T-helper 1 cell treated with Interleukin-12 subunit alpha and Interleukin-12 subunit beta and Interleukin-4 antibody, amounts not matched to agents 30 ng/mL and 1 ng/mL, for 36 hours (primary cell): Measurements from ENCODE around the gene ELOA. TPM values are rescaled to one million over a fixed set of nuclear protein-coding genes. Genes with fewer than 3 reads are reported as not detected.
"Not testable (repeated sequence)": the region's sequence is repeated elsewhere in the genome, so short reads cannot be mapped to it uniquely, and the experiment has no call there.

Experiments used
- intact Hi-C: fragments of 100-400 bp; cut with micrococcal nuclease; formaldehyde crosslinking; loops from one replicate; pipeline ENCODE4 v1.15.1; 2024
- total RNA-seq: library from RNA; stranded (reverse); gene quantifications from 2 replicates; pipeline ENCODE4 v1.2.3, GENCODE V29; 2022

ELOA gene
- total RNA-seq, 1 donor from 2014 or later, result 43.0 TPM

GRCh38 chr1:23779826-23780371 lies 36.6 kb downstream of the ELOA start:
- intact Hi-C loops, result loop anchor here (2.0 kb wide), 1 partner anchor 37 kb away; the partner anchor contains the start of gene ELOA

- intact Hi-C loops, result not testable (repeated sequence)
These were observed 39.9 kb downstream of the ELOA start for GRCh38 chr1:23783141-23783540.

GRCh38 chr1:23784846-23785245 lies 41.6 kb downstream of the ELOA start:
- intact Hi-C loops, result no loop called here

- intact Hi-C loops, result no loop called here
These were observed 44.4 kb downstream of the ELOA start for GRCh38 chr1:23787701-23788100.

- intact Hi-C loops, result no loop called here
These were observed 45.4 kb downstream of the ELOA start for GRCh38 chr1:23788695-23789094.

GRCh38 chr1:23790696-23791515 lies 47.6 kb downstream of the ELOA start, which contains the start of gene LYPLA2:
Gene LYPLA2, plus strand, starts transcription at chr1:23791145. Its CDS starts 1,538 bp downstream, at chr1:23792683.
- intact Hi-C loops, result loop anchor here (1.0 to 2.0 kb wide), 4 partner anchors 9 to 189 kb away; partner anchors contain the start of genes GALE, PITHD1 and SRSF10

GRCh38 chr1:23791516-23792047 lies 48.3 kb downstream of the ELOA start:
- intact Hi-C loops, result loop anchor here (1.0 to 2.0 kb wide), 4 partner anchors 9 to 189 kb away; partner anchors contain the start of genes GALE, PITHD1 and SRSF10

- intact Hi-C loops, result no loop called here
These were observed 49.1 kb downstream of the ELOA start for GRCh38 chr1:23792151-23792945.

GRCh38 chr1:23793018-23793781 lies 49.9 kb downstream of the ELOA start:
- intact Hi-C loops, result no loop called here

- intact Hi-C loops, result no loop called here
These were observed 50.8 kb downstream of the ELOA start for GRCh38 chr1:23793861-23794731.

- intact Hi-C loops, result not testable (repeated sequence)
These were observed 51.5 kb downstream of the ELOA start for GRCh38 chr1:23794732-23795182.

GRCh38 chr1:23795676-23796465 lies 52.6 kb downstream of the ELOA start:
- intact Hi-C loops, result no loop called here

GRCh38 chr1:23796466-23797271 lies 53.4 kb downstream of the ELOA start:
- intact Hi-C loops, result no loop called here

- intact Hi-C loops, result no loop called here
These were observed 54.5 kb downstream of the ELOA start for GRCh38 chr1:23797478-23798448.

- intact Hi-C loops, result no loop called here
These were observed 55.4 kb downstream of the ELOA start for GRCh38 chr1:23798662-23799142.

- intact Hi-C loops, result no loop called here
These were observed 55.9 kb downstream of the ELOA start for GRCh38 chr1:23799255-23799569.
